ENCODE results near the gene PSG11. TPM values are rescaled to one million over a fixed set of nuclear protein-coding genes. Genes with fewer than 3 reads are reported as not detected.
"Not testable (repeated sequence)": the region's sequence is repeated elsewhere in the genome, so short reads cannot be mapped to it uniquely, and the experiment has no call there.

PSG11 gene
- total RNA-seq (not detected), polyA plus RNA-seq (ENCODE audit: insufficient read depth, low read depth, low replicate concordance) (not detected)
- long read RNA-seq, donor 1: 0 reads
- long read RNA-seq, donor 2: 0 reads
- long read RNA-seq, donor 3: 0 reads
- long read RNA-seq, donor 4: 0 reads
- long read RNA-seq, donor 5: 0 reads
- long read RNA-seq, donor 6: 0 reads
- long read RNA-seq, donor 7: 0 reads
- long read RNA-seq, donor 8: 0 reads
- long read RNA-seq, donor 9: 0 reads
- long read RNA-seq, donor 10, partial matches to known transcripts: 0 of 5 reads
- long read RNA-seq, donor 10, other reads (novel, unspliced or antisense): 0 of 5 reads

DNA sequence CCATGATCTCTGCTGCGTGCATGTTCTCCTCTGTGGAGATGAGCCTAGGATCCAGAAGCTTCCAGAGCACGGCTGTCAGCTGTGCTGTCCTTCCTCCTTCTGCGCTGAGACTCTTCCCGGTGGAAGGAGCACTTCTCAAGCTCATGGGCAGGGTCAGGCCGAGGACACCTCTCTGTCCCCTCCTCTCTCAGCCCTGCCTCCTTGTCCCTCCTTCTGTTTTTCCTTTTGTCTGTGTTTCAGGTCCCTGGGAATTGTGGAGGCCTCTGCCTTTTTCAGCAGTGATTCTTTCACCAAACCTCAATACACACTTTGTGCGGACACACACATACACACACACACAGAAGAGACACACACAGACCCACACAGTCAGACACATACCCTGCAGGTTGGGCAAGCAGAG lies at the start of gene PSG11:
Gene PSG11, minus strand, starts transcription at position 101 of the 400 bp plus-strand sequence. Its CDS starts 97 bp downstream, at position 4.
- DNase-seq; H3K36me3 ChIP-seq (ENCODE audit: control insufficient read depth in 2 of 3, insufficient read depth in 3 of 3, low read length in 3 of 3); H3K9ac ChIP-seq (ENCODE audit: low read length in 3 of 3); H3K9me3 ChIP-seq (ENCODE audit: control insufficient read depth in 2 of 3, insufficient read depth in 1 of 3, low read length in 3 of 3); H3K4me1 ChIP-seq (ENCODE audit: control insufficient read depth in 2 of 3, insufficient read depth in 2 of 3, low read depth in 1 of 3, low read length in 3 of 3); intact Hi-C loops (cut with DNase I); H3K4me3 ChIP-seq (ENCODE audit: low read length in 3 of 3); FAIRE-seq; H3K27ac ChIP-seq (ENCODE audit: low read depth in 2 of 2, low read length in 2 of 2); H3K27me3 ChIP-seq (ENCODE audit: control insufficient read depth, insufficient read depth, low read length): not testable (repeated sequence)

DNA sequence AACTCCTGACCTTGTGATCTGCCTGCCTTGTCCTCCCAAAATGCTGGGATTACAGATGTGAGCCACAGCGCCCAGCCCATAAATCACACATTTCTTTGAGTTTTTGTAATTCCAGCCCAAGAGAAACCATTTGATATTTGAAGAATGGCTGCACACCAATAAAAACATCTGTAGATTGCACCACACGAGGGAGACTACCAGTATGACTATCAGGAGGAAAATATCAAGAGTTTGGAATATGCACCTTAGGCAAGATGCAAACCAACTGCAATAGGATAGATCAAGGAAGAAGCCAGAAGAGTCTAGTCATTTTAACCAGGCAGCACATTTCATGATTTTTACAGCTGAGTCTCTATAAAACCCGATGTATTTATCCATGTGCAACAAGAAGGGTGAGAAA lies 36.1 kb upstream of the PSG11 start:
- H3K4me1 ChIP-seq (ENCODE audit: control insufficient read depth in 2 of 3, insufficient read depth in 2 of 3, low read depth in 1 of 3, low read length in 3 of 3); H3K27me3 ChIP-seq (ENCODE audit: control insufficient read depth, insufficient read depth, low read length); H3K9ac ChIP-seq (ENCODE audit: low read length in 3 of 3); H3K4me3 ChIP-seq (ENCODE audit: low read length in 3 of 3); DNase-seq; H3K27ac ChIP-seq (ENCODE audit: low read depth in 2 of 2, low read length in 2 of 2); H3K36me3 ChIP-seq (ENCODE audit: control insufficient read depth in 2 of 3, insufficient read depth in 3 of 3, low read length in 3 of 3); H3K9me3 ChIP-seq (ENCODE audit: control insufficient read depth in 2 of 3, insufficient read depth in 1 of 3, low read length in 3 of 3); intact Hi-C loops (cut with DNase I); FAIRE-seq: not testable (repeated sequence)

DNA sequence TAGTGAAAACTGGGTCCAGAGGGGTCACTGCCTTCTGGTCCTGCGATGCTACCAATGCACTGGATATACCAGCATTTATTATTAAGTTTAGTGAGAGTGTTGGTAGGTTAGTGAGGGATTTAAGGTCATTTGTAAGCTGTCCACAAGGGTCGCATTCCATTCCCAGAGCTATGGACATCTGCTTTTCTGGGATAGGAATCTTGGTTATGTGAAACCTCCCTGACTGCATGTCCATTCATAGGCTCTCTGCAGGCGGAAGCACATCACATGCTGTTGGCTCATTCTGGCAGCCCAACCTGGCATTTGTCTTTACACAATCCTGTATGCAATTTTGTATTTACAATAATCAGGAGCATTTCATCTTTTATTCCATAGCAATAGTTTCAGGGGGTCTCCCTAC lies 35.1 kb upstream of the PSG11 start:
- H3K9ac ChIP-seq (ENCODE audit: low read length in 3 of 3); H3K27ac ChIP-seq (ENCODE audit: low read depth in 2 of 2, low read length in 2 of 2); H3K9me3 ChIP-seq (ENCODE audit: control insufficient read depth in 2 of 3, insufficient read depth in 1 of 3, low read length in 3 of 3); H3K4me1 ChIP-seq (ENCODE audit: control insufficient read depth in 2 of 3, insufficient read depth in 2 of 3, low read depth in 1 of 3, low read length in 3 of 3); H3K36me3 ChIP-seq (ENCODE audit: control insufficient read depth in 2 of 3, insufficient read depth in 3 of 3, low read length in 3 of 3); intact Hi-C loops (cut with DNase I); H3K4me3 ChIP-seq (ENCODE audit: low read length in 3 of 3); FAIRE-seq; H3K27me3 ChIP-seq (ENCODE audit: control insufficient read depth, insufficient read depth, low read length); DNase-seq: not testable (repeated sequence)

DNA sequence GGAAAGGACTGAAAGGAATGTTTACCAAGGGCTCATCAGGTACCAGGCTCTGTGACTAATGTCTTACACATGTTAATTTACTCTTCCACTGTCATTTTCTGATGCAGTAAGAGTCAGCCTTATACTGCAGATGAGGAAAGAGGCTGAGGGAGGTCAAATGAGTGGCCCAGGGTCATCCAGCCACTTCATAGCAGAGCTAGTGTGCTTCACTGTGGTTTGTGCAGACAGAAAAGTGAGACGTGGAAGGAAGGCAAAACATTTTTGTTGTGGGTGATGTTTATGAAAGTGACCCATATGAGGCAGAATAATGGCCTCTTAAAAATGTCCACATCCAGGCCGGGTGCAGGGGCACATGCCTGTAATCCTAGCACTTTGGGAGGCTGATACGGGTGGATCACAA lies 34.0 kb upstream of the PSG11 start:
- H3K9me3 ChIP-seq (ENCODE audit: control insufficient read depth in 2 of 3, insufficient read depth in 1 of 3, low read length in 3 of 3); H3K27me3 ChIP-seq (ENCODE audit: control insufficient read depth, insufficient read depth, low read length); intact Hi-C loops (cut with DNase I); FAIRE-seq; H3K9ac ChIP-seq (ENCODE audit: low read length in 3 of 3); H3K27ac ChIP-seq (ENCODE audit: low read depth in 2 of 2, low read length in 2 of 2); H3K4me3 ChIP-seq (ENCODE audit: low read length in 3 of 3); H3K36me3 ChIP-seq (ENCODE audit: control insufficient read depth in 2 of 3, insufficient read depth in 3 of 3, low read length in 3 of 3); H3K4me1 ChIP-seq (ENCODE audit: control insufficient read depth in 2 of 3, insufficient read depth in 2 of 3, low read depth in 1 of 3, low read length in 3 of 3); DNase-seq: not testable (repeated sequence)

DNA sequence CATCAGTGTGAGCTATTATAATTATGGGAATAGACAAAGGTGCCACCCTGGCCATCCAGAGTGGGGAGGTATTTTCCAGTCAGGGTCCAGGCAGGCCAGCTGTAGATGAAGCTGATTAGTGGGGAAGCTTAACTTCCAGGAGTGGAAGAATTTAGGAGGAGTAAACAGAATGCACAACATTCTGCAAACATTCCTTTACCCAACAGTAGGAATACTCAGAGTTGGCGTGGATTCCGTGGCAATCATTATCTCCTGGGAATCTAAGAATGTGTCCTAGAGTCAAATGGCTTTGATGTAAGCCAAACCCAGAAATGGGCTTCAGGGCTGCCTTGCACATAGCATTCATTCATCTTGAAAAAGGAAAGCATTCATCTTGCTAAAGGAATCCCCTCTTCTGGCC lies 33.2 kb upstream of the PSG11 start:
- H3K4me1 ChIP-seq (ENCODE audit: control insufficient read depth in 2 of 3, insufficient read depth in 2 of 3, low read depth in 1 of 3, low read length in 3 of 3); FAIRE-seq; H3K27me3 ChIP-seq (ENCODE audit: control insufficient read depth, insufficient read depth, low read length); H3K9me3 ChIP-seq (ENCODE audit: control insufficient read depth in 2 of 3, insufficient read depth in 1 of 3, low read length in 3 of 3); intact Hi-C loops (cut with DNase I); H3K27ac ChIP-seq (ENCODE audit: low read depth in 2 of 2, low read length in 2 of 2); DNase-seq; H3K9ac ChIP-seq (ENCODE audit: low read length in 3 of 3); H3K36me3 ChIP-seq (ENCODE audit: control insufficient read depth in 2 of 3, insufficient read depth in 3 of 3, low read length in 3 of 3); H3K4me3 ChIP-seq (ENCODE audit: low read length in 3 of 3): not testable (repeated sequence)

DNA sequence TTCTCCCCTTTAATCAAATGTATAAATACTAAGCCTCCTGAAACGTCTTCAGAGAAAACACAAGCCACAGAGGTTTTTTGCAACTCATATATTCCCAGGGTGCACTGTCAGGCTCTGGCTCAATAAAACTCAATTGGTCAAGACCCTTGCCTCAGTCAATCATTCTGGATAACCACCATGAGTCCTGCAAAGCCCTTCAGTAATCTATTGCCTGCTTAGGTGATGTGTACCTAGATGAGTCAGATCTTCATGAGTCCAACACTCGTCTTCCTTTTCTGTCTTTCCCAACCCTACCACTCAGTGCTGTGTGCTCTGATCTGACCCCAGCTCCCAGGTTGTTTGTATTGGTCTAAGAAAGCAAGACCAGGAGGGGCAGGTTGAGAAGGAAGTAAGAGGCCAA lies 32.2 kb upstream of the PSG11 start:
- FAIRE-seq; H3K9me3 ChIP-seq (ENCODE audit: control insufficient read depth in 2 of 3, insufficient read depth in 1 of 3, low read length in 3 of 3); H3K4me3 ChIP-seq (ENCODE audit: low read length in 3 of 3); H3K36me3 ChIP-seq (ENCODE audit: control insufficient read depth in 2 of 3, insufficient read depth in 3 of 3, low read length in 3 of 3); intact Hi-C loops (cut with DNase I); H3K4me1 ChIP-seq (ENCODE audit: control insufficient read depth in 2 of 3, insufficient read depth in 2 of 3, low read depth in 1 of 3, low read length in 3 of 3); H3K27ac ChIP-seq (ENCODE audit: low read depth in 2 of 2, low read length in 2 of 2); H3K9ac ChIP-seq (ENCODE audit: low read length in 3 of 3); DNase-seq; H3K27me3 ChIP-seq (ENCODE audit: control insufficient read depth, insufficient read depth, low read length): not testable (repeated sequence)

DNA sequence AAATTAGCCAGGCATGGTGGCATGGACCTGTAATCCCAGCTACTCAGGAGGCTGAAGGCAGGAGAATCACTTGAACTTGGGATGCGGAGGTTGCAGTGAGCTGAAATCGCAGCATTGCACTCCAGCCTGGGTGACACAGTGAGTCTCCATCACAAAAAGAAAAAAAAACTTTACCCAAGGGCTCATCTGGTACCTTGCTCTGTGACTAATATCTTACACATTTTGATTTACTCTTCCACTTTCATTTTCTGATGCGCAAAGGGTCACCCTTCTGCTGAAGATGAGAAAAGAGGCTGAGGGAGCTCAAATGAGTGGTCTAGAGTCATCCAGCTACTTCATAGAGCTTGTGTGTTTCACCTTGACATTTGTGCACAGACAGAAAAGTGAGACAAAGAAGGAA lies 21.7 kb upstream of the PSG11 start:
- H3K36me3 ChIP-seq (ENCODE audit: control insufficient read depth in 2 of 3, insufficient read depth in 3 of 3, low read length in 3 of 3); H3K4me1 ChIP-seq (ENCODE audit: control insufficient read depth in 2 of 3, insufficient read depth in 2 of 3, low read depth in 1 of 3, low read length in 3 of 3); H3K9ac ChIP-seq (ENCODE audit: low read length in 3 of 3); H3K9me3 ChIP-seq (ENCODE audit: control insufficient read depth in 2 of 3, insufficient read depth in 1 of 3, low read length in 3 of 3); H3K27ac ChIP-seq (ENCODE audit: low read depth in 2 of 2, low read length in 2 of 2); DNase-seq; FAIRE-seq; H3K4me3 ChIP-seq (ENCODE audit: low read length in 3 of 3); intact Hi-C loops (cut with DNase I); H3K27me3 ChIP-seq (ENCODE audit: control insufficient read depth, insufficient read depth, low read length): not testable (repeated sequence)

DNA sequence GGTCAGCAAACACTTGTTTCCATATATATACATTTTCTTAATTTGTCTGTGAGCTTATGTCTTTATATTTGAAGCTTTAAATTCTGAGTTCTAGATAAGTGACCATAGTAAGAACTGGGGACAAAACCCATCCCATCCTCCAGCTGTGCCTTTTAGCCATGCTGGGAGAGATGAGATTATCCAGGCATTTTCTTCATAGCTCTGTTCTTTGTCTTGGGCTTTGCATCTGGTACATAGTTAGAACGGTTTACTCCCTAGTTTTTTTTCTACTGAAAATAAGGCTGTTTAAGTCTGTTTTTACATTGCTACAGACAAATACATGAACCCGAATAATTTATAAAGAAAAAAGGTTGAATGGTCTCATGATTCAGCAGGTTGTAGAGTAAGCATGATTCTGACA lies 20.3 kb upstream of the PSG11 start:
- H3K9ac ChIP-seq (ENCODE audit: low read length in 3 of 3); H3K9me3 ChIP-seq (ENCODE audit: control insufficient read depth in 2 of 3, insufficient read depth in 1 of 3, low read length in 3 of 3); H3K4me3 ChIP-seq (ENCODE audit: low read length in 3 of 3); H3K36me3 ChIP-seq (ENCODE audit: control insufficient read depth in 2 of 3, insufficient read depth in 3 of 3, low read length in 3 of 3); H3K27me3 ChIP-seq (ENCODE audit: control insufficient read depth, insufficient read depth, low read length); DNase-seq; intact Hi-C loops (cut with DNase I); H3K27ac ChIP-seq (ENCODE audit: low read depth in 2 of 2, low read length in 2 of 2); FAIRE-seq; H3K4me1 ChIP-seq (ENCODE audit: control insufficient read depth in 2 of 3, insufficient read depth in 2 of 3, low read depth in 1 of 3, low read length in 3 of 3): not testable (repeated sequence)
